Left ventricle myocardium superior (tissue), 1 donor: ENCODE measurements around the gene NUP93. TPM values are rescaled to one million over a fixed set of nuclear protein-coding genes. Genes with fewer than 3 reads are reported as not detected.
"Not testable (repeated sequence)": the region's sequence is repeated elsewhere in the genome, so short reads cannot be mapped to it uniquely, and the experiment has no call there.

Experiments used
- ATAC-seq: fragments of 200-7000 bp; cut with Tn5 transposase; one replicate; pipeline ENCODE4 v1.9.1; 2020; ENCODE audit warnings: mild to moderate bottlenecking, moderate library complexity
- DNase-seq: peaks from one replicate; pipeline ENCODE4 v3.0.0-alpha.2; 2020
- intact Hi-C: fragments of 100-400 bp; cut with micrococcal nuclease; formaldehyde crosslinking; loops from one replicate; pipeline ENCODE4 v1.11.0; 2022
- total RNA-seq: library from RNA; stranded (reverse); fragmentation: NEBNext Ultra II Directional; extraction: Animal tissue kit (Norgen Biotek cat#: 25700); gene quantifications from one replicate; pipeline ENCODE4 v1.2.1, GENCODE V29; 2021
- donor health status: DM: no; HTN: yes; CAD: no; lungs with severe emphysema.

NUP93 gene
- total RNA-seq, 1 donor from 2014 or later: 26.2 TPM

- ATAC-seq (no peak), DNase-seq (no peak)
- intact Hi-C loops: no loop called here
Observed at GRCh38 chr16:56736476-56736875, 6.5 kb downstream of the NUP93 start.

DNA sequence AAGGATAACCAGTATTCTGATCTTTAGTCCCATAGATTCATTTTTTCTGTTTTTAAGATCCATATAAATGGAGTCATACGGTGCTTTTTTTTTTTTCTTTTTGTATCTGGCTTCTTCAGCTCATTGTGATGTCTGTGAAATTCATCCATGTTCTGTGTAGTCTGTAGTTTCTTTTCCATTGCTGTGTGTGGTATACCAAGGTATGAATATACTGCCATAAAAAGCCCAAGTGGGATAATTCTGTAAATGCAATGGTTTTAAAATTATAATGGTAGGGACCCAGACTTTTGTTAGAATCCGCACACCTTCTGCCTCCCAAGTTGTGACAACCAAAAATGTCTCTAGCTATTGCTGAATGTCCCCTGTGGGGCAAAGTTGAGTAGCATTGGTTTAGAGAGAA lies 7.6 kb downstream of the NUP93 start:
- DNase-seq (no peak), ATAC-seq (no peak)
- intact Hi-C loops: no loop called here

- ATAC-seq: no peak
- DNase-seq: no peak
- intact Hi-C loops: no loop called here
Observed at GRCh38 chr16:56738221-56738620, 8.3 kb downstream of the NUP93 start.

DNA sequence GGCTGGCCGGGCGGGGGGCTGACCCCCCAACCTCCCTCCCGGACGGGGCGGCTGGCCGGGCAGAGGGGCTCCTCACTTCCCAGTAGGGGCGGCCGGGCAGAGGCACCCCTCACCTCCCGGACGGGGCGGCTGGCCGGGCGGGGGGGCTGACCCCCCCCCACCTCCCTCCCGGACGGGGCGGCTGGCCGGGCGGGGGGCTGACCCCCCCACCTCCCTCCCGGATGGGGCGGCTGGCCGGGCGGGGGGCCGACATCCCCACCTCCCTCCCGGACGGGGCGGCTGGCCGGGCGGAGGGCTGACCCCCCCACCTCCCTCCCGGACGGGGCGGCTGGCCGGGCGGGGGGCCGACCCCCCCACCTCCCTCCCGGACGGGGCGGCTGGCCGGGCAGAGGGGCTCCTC lies 9.4 kb downstream of the NUP93 start:
- intact Hi-C loops, ATAC-seq, DNase-seq: not testable (repeated sequence)

- ATAC-seq: no peak
- no peak for DNase-seq
- intact Hi-C loops: no loop called here
Observed at GRCh38 chr16:56741399-56741798, 11.5 kb downstream of the NUP93 start.

GRCh38 chr16:56742030-56742984 lies 12.4 kb downstream of the NUP93 start:
- intact Hi-C loops: no loop called here
- ATAC-seq (no peak), DNase-seq (no peak)

DNA sequence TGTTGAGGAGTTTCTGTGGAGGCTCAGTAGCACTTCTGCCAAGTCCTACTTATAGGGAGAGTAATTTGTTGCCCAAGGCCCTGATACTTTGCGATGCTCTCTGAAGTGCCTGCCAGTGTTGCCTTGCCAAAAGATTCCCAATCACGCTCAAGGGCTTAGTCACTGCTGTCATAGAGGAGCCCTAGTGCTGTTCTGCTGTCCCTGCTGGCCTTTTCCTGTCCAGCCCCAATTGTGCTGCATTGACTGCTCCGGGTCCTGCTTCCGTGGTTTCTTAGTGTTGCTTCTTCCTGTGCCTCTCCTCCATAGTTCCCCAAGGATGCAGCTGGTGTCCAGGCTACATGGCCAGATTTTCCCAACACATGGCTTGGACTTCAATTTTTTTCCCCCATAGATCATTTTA lies 13.9 kb downstream of the NUP93 start:
- intact Hi-C loops: no loop called here
- peak; percentile 92 for ATAC-seq
- DNase-seq: peak; percentile 36

DNA sequence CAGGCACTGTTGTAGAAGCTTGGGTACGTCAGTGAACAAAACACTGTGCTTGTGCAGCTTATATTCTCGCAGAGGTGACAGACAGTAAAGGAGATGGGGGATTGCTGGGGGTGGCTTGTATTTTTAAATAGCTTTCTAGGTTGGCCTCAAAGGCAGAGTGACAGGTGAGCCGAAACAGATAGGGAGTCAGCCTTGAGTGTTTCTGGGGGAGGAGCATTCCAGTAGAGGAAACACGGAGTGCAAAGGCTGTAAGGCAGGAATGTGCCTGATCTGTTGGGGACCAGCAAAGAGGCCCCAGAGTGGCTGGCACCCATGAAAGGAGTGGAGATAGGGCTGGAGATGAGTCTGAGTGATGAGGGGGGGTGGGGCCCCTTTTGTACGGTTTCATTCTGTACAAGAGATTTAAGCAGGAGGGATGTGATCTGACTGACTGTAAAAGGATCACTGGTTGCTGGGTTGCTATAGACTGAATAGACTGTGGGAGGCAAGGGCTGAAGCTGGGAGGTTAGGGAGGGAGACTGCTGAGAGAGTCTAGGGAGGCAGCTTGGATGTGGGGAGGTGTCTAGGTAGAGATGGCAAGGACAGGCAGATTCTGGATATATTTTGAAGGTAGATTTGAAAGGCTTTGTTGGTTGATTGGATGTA lies 15.2 kb downstream of the NUP93 start:
- DNase-seq: no peak
- peak; percentile 80 for ATAC-seq
- intact Hi-C loops: no loop called here

- intact Hi-C loops: no loop called here
Observed at GRCh38 chr16:56747486-56748045, 17.6 kb downstream of the NUP93 start.

GRCh38 chr16:56748191-56748590 lies 18.3 kb downstream of the NUP93 start:
- no peak for ATAC-seq
- DNase-seq: no peak
- intact Hi-C loops: no loop called here

More at GRCh38 chr16:56747486-56748045, 17.6 kb downstream of the NUP93 start:
- ATAC-seq: no peak
- DNase-seq: no peak

- ATAC-seq (no peak), DNase-seq (no peak)
- intact Hi-C loops: no loop called here
Observed at GRCh38 chr16:56748826-56749225, 18.9 kb downstream of the NUP93 start.

DNA sequence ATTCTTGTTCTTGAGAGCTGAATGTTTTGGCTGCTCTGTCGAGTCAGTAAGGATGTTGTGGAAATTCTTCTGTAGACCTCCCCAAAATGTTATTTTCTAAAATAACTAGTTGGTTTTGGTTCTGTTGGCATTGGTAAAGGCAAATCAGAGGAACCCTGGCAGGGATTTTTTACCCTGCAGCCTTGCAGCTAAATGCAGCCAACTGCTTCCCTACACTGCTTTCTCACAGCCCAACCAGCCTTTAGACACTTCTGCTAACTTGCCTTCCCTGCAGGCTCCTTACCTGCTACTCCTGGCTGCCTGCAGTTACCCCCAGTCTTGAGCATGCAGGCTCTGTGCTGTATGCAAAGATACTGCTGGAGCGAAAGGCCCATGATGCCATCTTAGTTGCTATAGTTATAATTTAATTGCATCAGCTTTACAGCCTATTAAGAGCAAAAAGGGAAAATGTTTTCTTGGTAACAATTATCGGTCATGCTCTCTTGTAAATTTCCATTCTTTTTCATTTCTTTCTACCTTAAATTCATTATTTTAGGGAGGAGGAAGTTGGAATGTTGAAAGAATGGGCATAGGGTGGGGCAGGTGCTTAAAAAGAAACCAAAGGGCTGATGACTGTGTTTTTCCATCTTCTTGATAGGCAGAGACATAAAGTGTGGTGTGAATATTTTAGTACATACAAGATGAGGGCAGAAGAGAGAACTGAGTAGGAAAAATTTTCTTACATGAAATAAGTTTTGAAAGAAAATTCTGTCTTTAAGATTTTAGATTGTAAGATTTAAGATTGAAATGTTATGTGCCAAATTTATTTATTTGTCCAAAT lies 20.0 kb downstream of the NUP93 start:
- no peak for ATAC-seq
- no peak for DNase-seq
- intact Hi-C loops: no loop called here

GRCh38 chr16:56753410-56753809 lies 23.5 kb downstream of the NUP93 start:
- intact Hi-C loops: no loop called here
- DNase-seq: no peak
- ATAC-seq: no peak

DNA sequence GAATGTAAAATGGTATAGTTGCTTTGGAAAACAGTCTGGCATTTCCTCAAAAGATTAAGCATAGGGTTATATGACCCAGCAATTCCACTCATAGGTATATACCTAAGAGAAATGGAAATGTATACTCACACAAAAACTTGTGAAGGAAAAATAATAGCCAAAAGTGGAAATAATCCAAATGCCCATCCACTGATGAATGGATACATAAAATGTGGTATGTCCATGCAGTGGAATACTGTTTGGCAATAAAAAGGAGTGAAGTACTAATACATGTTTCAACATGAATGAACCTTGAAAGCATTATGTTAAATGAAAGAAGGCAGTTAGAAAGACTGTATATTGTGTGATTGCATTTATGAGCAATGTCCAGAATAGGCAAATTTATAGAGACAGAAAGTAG lies 25.1 kb downstream of the NUP93 start:
- intact Hi-C loops: no loop called here
- ATAC-seq (no peak), DNase-seq (no peak)

- DNase-seq (no peak), ATAC-seq (no peak)
- intact Hi-C loops: no loop called here
Observed at GRCh38 chr16:56758432-56758831, 28.5 kb downstream of the NUP93 start.

DNA sequence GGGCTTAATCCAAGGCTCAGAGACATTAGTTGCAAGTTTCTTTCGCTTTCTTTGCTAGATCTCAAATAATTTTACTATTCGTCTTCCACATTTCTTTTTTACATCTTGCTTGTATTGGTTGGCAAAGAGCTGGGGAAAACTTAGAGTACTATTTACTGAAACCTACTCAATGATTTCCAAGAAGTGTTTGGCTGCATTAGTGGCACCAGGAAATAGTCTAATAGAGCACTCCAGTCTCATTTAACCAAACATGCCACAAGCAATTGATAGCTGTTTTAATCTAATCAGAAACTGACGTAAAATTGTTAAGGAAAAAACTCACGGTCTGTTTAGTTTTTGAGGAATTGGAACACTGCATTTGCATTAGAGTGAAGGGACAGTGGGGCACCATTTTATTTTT lies 29.0 kb downstream of the NUP93 start:
- DNase-seq: no peak
- ATAC-seq: no peak
- intact Hi-C loops: no loop called here

DNA sequence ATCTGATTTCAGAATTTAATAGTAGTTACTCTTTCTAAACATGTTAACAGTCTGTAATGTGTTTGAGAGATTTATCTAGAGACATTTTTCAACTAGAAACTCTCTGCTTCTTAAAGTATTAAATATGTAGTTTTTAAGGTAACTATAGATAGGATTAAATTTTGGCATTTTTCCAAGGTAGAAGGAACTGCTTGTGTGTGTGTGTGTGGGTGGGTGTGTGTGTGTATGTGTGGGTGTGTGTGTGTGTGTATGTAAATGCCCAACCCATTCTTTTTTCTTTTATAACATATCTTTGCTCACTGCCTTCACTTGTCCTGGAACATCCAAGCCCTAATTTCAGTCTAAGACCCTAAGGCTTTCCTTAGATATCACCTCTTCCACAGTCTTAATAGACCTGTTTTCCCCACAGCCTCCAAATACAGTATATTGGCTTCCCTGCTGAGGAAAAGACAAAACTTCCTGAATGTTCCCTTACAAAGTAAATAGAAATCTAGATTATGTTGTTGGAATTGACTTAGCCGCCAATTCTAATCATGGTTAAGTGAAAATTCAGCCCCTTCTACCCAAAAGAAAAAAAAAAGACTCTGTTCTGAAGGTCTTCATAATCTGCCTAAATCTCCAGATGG lies 33.5 kb downstream of the NUP93 start:
- DNase-seq (no peak), ATAC-seq (no peak)
- intact Hi-C loops: no loop called here

GRCh38 chr16:56764835-56765234 lies 34.9 kb downstream of the NUP93 start:
- DNase-seq (no peak), ATAC-seq (no peak)
- intact Hi-C loops: no loop called here

DNA sequence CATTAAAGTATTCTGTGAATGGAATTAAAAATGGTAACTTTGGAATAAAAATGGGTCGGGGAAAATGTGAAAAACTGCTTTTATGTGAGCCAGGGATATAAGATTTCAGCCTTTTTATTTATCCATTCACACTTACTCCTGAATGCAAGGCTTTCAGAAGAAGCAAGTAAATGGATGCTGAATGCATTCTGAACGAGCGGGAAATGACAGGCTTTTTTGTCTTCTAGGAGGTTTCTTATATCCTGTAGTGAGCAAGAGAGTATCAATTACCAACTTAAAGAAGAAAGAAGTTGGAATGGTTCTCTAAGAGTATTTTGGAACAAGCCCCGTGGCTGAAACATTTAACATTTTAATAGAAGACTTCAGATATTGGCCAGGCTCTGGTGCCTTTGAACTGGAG lies 36.0 kb downstream of the NUP93 start:
- DNase-seq (no peak), ATAC-seq (no peak)
- intact Hi-C loops: no loop called here
